ENCODE measurements around the gene OR2V2. TPM values are rescaled to one million over a fixed set of nuclear protein-coding genes. Genes with fewer than 3 reads are reported as not detected.

The OR2V2 gene
- polyA plus RNA-seq, 2 of the 4 experiments (the other 2 are of a cell fraction), result not detected

DNA sequence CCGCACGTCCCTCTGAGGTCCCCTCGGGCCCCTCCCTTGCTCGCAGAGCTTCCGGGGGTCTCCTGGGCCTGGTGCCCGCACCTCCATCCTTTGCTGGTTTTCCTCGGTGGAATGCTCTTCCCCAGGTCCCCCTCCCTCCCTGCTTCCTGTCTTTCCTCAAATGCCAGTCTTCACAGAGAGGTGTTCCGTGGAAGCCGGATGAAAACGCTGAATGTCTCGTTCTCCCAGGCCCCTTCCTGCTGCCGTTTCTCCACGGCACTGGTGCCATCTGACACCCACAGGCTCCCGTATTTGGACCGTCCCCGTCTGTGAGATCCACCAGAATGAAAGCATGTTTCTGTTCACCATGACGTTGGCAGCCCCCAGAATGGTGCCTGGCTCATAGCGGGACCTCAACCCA is 20.5 kb upstream of the OR2V2 start:
- Histone ChIP-seq H3K4me2 (no peak overlapping the region), H3K4me1 (no peaks in the 10 kb centered on the region), H3K27ac (no peak overlapping the region), H3K4me3 (no peak overlapping the region), H3K9me3 (no peaks in the 10 kb centered on the region)
- WGBS (ENCODE audit: missing lambda C conversion rate), result 81% methylated on average over 18 of the region's 18 CpGs
- no peak for FAIRE-seq
- TF ChIP-seq RAD21 (conservative IDR thresholded peaks at IDR 0.05 in 1 of 2, IDR thresholded peaks at IDR 0.05 in 1 of 2), result no peak
- TF ChIP-seq, protein P1, sequence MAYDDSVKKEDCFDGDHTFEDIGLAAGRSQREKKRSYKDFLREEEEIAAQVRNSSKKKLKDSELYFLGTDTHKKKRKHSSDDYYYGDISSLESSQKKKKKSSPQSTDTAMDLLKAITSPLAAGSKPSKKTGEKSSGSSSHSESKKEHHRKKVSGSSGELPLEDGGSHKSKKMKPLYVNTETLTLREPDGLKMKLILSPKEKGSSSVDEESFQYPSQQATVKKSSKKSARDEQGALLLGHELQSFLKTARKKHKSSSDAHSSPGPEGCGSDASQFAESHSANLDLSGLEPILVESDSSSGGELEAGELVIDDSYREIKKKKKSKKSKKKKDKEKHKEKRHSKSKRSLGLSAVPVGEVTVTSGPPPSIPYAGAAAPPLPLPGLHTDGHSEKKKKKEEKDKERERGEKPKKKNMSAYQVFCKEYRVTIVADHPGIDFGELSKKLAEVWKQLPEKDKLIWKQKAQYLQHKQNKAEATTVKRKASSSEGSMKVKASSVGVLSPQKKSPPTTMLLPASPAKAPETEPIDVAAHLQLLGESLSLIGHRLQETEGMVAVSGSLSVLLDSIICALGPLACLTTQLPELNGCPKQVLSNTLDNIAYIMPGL (CRISPR knock-in tag; IDR thresholded peaks at IDR 0.05; ENCODE audit: borderline replicate concordance), result no peak
- no peak for TF ChIP-seq ZC3H11A (IDR thresholded peaks at IDR 0.05)
- no peak for TF ChIP-seq HDAC2 (IDR thresholded peaks at IDR 0.05)
- no peak for TF ChIP-seq FOSB (CRISPR knock-in tag; IDR thresholded peaks at IDR 0.05)
- no peak for TF ChIP-seq ATOH8 (CRISPR knock-in tag; IDR thresholded peaks at IDR 0.05; ENCODE audit: low read depth)
- TF ChIP-seq CBX8 (IDR thresholded peaks at IDR 0.05), result no peak
- no peak for TF ChIP-seq FOXS1 (CRISPR knock-in tag; IDR thresholded peaks at IDR 0.05)
- no peak for TF ChIP-seq ZNF302 (CRISPR knock-in tag; IDR thresholded peaks at IDR 0.05)
- TF ChIP-seq RARB (CRISPR knock-in tag; IDR thresholded peaks at IDR 0.05), result no peak
- TF ChIP-seq BHLHE40 (IDR thresholded peaks at IDR 0.05; ENCODE audit: low read depth, low read length), result no peak
- no peak for TF ChIP-seq NFE2L2 (conservative IDR thresholded peaks at IDR 0.05; ENCODE audit: low read length)
- no peak for TF ChIP-seq CHD4 (IDR thresholded peaks at IDR 0.05; ENCODE audit: borderline replicate concordance)
- no peak for TF ChIP-seq HOXB5 (CRISPR knock-in tag; IDR thresholded peaks at IDR 0.05)
- TF ChIP-seq FOSL2 (IDR thresholded peaks at IDR 0.05), result no peak
- TF ChIP-seq FOSL2 (CRISPR knock-in tag; IDR thresholded peaks at IDR 0.05), result no peak
- no peak for TF ChIP-seq TFCP2L1 (CRISPR knock-in tag; IDR thresholded peaks at IDR 0.05)
- TF ChIP-seq HOXA7 (CRISPR knock-in tag; IDR thresholded peaks at IDR 0.05), result no peak
- no peak for TF ChIP-seq CBX2 (IDR thresholded peaks at IDR 0.05; ENCODE audit: borderline replicate concordance, low read depth)
- TF ChIP-seq, protein P2, sequence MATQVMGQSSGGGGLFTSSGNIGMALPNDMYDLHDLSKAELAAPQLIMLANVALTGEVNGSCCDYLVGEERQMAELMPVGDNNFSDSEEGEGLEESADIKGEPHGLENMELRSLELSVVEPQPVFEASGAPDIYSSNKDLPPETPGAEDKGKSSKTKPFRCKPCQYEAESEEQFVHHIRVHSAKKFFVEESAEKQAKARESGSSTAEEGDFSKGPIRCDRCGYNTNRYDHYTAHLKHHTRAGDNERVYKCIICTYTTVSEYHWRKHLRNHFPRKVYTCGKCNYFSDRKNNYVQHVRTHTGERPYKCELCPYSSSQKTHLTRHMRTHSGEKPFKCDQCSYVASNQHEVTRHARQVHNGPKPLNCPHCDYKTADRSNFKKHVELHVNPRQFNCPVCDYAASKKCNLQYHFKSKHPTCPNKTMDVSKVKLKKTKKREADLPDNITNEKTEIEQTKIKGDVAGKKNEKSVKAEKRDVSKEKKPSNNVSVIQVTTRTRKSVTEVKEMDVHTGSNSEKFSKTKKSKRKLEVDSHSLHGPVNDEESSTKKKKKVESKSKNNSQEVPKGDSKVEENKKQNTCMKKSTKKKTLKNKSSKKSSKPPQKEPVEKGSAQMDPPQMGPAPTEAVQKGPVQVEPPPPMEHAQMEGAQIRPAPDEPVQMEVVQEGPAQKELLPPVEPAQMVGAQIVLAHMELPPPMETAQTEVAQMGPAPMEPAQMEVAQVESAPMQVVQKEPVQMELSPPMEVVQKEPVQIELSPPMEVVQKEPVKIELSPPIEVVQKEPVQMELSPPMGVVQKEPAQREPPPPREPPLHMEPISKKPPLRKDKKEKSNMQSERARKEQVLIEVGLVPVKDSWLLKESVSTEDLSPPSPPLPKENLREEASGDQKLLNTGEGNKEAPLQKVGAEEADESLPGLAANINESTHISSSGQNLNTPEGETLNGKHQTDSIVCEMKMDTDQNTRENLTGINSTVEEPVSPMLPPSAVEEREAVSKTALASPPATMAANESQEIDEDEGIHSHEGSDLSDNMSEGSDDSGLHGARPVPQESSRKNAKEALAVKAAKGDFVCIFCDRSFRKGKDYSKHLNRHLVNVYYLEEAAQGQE (IDR thresholded peaks at IDR 0.05), result no peak
- TF ChIP-seq ZSCAN20 (CRISPR knock-in tag; IDR thresholded peaks at IDR 0.05), result no peak
- DNase-seq (ENCODE audit: low read depth in 1 of 2, low spot score in 1 of 2), result no peak
- ChIA-PET POLR2A (no interaction called here), CTCF (no interaction called here)
- ATAC-seq, result no peak

DNA sequence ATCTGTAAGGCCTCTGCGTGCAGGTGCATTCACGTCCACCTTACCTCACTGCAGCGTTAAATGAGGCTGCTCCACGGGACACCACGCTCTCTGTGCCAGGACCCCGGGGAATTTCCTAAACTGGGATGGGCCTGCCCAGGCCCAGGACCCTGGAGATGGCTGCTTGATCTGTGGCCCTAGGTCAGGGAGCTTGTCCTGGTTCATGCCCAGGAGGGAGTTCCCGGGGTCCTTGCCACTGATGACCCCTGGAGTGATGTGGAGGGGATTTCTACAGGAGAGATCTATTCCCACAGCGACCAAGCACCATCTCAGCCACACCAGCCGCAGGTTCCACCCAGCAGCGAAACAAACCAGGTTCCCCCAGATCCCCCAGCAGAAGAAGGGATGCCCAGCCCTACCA is 19.9 kb upstream of the OR2V2 start:
- ChIA-PET CTCF (interaction anchor here (0.6 to 1.9 kb wide), 2 partner anchors 27 to 28 kb away, joined by 4 read pairs; no protein-coding TSS in a partner anchor), POLR2A (no interaction called here)
- ATAC-seq (no peak), FAIRE-seq (no peak), DNase-seq (ENCODE audit: low read depth in 1 of 2, low spot score in 1 of 2) (no peak)
- 75% methylated on average over 8 of the region's 10 CpGs for WGBS (ENCODE audit: missing lambda C conversion rate)
- no peaks in the 10 kb centered on the region for H3K4me1 ChIP-seq
- no peak overlapping the region for H3K4me2 ChIP-seq
- no peaks in the 10 kb centered on the region for H3K9me3 ChIP-seq
- no peak overlapping the region for H3K4me3 ChIP-seq
- TF ChIP-seq, protein P3, sequence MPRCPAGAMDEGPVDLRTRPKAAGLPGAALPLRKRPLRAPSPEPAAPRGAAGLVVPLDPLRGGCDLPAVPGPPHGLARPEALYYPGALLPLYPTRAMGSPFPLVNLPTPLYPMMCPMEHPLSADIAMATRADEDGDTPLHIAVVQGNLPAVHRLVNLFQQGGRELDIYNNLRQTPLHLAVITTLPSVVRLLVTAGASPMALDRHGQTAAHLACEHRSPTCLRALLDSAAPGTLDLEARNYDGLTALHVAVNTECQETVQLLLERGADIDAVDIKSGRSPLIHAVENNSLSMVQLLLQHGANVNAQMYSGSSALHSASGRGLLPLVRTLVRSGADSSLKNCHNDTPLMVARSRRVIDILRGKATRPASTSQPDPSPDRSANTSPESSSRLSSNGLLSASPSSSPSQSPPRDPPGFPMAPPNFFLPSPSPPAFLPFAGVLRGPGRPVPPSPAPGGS (IDR thresholded peaks at IDR 0.05), result no peak
- TF ChIP-seq, protein P2 (IDR thresholded peaks at IDR 0.05), result no peak
- no peak overlapping the region for H3K27ac ChIP-seq
